H1 (cell line): ENCODE measurements around the gene APOL5. TPM values are rescaled to one million over a fixed set of nuclear protein-coding genes. Genes with fewer than 3 reads are reported as not detected.

ENCODE experiments used
- CTCF ChIA-PET: fragments of 300-600 bp; sonication (Branson Sonifier 250); formaldehyde crosslinking; loops from one replicate; lab custom pipeline; 2021; ENCODE audit not compliant: partially characterized antibody; lab: Charles Lee
- POLR2A ChIA-PET: fragments of 300-600 bp; sonication (Branson Sonifier 250); formaldehyde crosslinking; loops from one replicate; lab custom pipeline; 2021; ENCODE audit warnings: inconsistent platforms; ENCODE audit not compliant: partially characterized antibody; lab: Charles Lee
- DNase-seq, 2 experiments: peaks; one replicate each; pipeline versions ENCODE4 v3.0.0 to v3.0.0-alpha.2; 2010 to 2022; ENCODE audit warnings: low spot score in 2 of 2, low read depth in 1 of 2, mixed read lengths in 1 of 2
- FAIRE-seq: peaks from 2 replicates; lab custom pipeline; 2011; peaks lifted over from hg19 to GRCh38; lab: Jason Lieb, UNC
- H2AFZ ChIP-seq: 2 replicates; pipeline ENCODE4 v1.8.1; 2012; ENCODE audit warnings: low read length, inconsistent platforms
- H2AK5ac ChIP-seq: 2 replicates; pipeline ENCODE4 v1.6.1; 2013; ENCODE audit warnings: low read depth, low read length
- H2BK120ac ChIP-seq: replicated peaks from 2 replicates; pipeline ENCODE3; 2013; ENCODE audit warnings: low read depth, low read length, inconsistent platforms
- H2BK12ac ChIP-seq: 2 replicates; pipeline ENCODE4 v1.6.1; 2013; ENCODE audit warnings: low read depth, low read length
- H2BK15ac ChIP-seq: 2 replicates; pipeline ENCODE4 v1.6.1; 2013; ENCODE audit warnings: low read length
- H2BK20ac ChIP-seq: 2 replicates; pipeline ENCODE4 v1.6.1; 2013; ENCODE audit warnings: low read length
- H2BK5ac ChIP-seq: 2 replicates; pipeline ENCODE4 v1.6.1; 2013; ENCODE audit warnings: low read depth, low read length
- H3K14ac ChIP-seq: 2 replicates; pipeline ENCODE4 v1.6.1; 2013; ENCODE audit warnings: inconsistent platforms; ENCODE audit not compliant: insufficient read length
- H3K18ac ChIP-seq: 2 replicates; pipeline ENCODE4 v1.6.1; 2013; ENCODE audit warnings: low read length; ENCODE audit errors: extremely low read depth
- H3K23ac ChIP-seq: 2 replicates; pipeline ENCODE4 v1.6.1; 2013; ENCODE audit warnings: inconsistent platforms; ENCODE audit not compliant: insufficient read length
- H3K23me2 ChIP-seq: 2 replicates; pipeline ENCODE4 v1.6.1; 2013; ENCODE audit warnings: low read depth, low read length
- H3K27ac ChIP-seq: 2 replicates; pipeline ENCODE4 v1.6.1; 2011; ENCODE audit warnings: low read depth, low read length, inconsistent platforms
- H3K27me3 ChIP-seq, 4 experiments: replicated peaks in 1 of 4; 1 replicate in 1 of 4; 2 replicates in 3 of 4; pipeline versions ENCODE4 v1.6.1 to v1.8.1; 2011 to 2013; ENCODE audit warnings: low read length in 3 of 4, mild to moderate bottlenecking in 3 of 4, inconsistent platforms in 2 of 4, mixed read lengths in 2 of 4, moderate library complexity in 1 of 4; ENCODE audit not compliant: control insufficient read depth in 3 of 4, insufficient read depth in 3 of 4; ENCODE audit errors: extremely low read depth in 1 of 4
- H3K36me3 ChIP-seq, 4 experiments: 2 replicates each; pipeline versions ENCODE4 v1.6.1 to v1.8.1; 2011 to 2013; ENCODE audit warnings: mild to moderate bottlenecking in 4 of 4, low read length in 3 of 4, moderate library complexity in 2 of 4, control low read depth in 1 of 4, inconsistent platforms in 1 of 4; ENCODE audit not compliant: insufficient read depth in 4 of 4, control insufficient read depth in 2 of 4
- H3K4ac ChIP-seq: replicated peaks from 2 replicates; pipeline ENCODE3; 2013; ENCODE audit warnings: low read length, low read depth, mixed read lengths, inconsistent platforms; ENCODE audit not compliant: insufficient read length
- H3K4me1 ChIP-seq, 4 experiments: replicated peaks in 1 of 4; 1 replicate in 1 of 4; 2 replicates in 3 of 4; pipeline versions ENCODE4 v1.6.1 to v1.8.1; 2011 to 2013; ENCODE audit warnings: low read length in 3 of 4, inconsistent platforms in 2 of 4, mixed read lengths in 1 of 4; ENCODE audit not compliant: insufficient read depth in 4 of 4, control insufficient read depth in 3 of 4
- H3K4me2 ChIP-seq, 2 experiments: 2 replicates each; pipeline versions ENCODE4 v1.6.1 to v1.8.1; 2011 to 2013; ENCODE audit warnings: low read depth in 2 of 2, low read length in 2 of 2, control low read depth in 1 of 2, inconsistent platforms in 1 of 2, mild to moderate bottlenecking in 1 of 2; ENCODE audit not compliant: insufficient read depth in 1 of 2
- H3K4me3 ChIP-seq, 4 experiments: fragments of 200-600, 300-600 bp in 1 of 4; sonication (generic), shearing (Covaris generic), sonication (Bioruptor Twin) in 1 of 4; 2 replicates each; pipeline versions ENCODE4 v1.5.1 to v1.8.1; 2011 to 2016; ENCODE audit warnings: low read length in 4 of 4, low read depth in 3 of 4, control low read depth in 2 of 4, inconsistent platforms in 2 of 4, mild to moderate bottlenecking in 2 of 4, mixed read lengths in 1 of 4, moderate library complexity in 1 of 4; ENCODE audit not compliant: insufficient read depth in 2 of 4; ENCODE audit errors: extremely low read depth in 1 of 4
- H3K56ac ChIP-seq: replicated peaks from 2 replicates; pipeline ENCODE3; 2013; ENCODE audit warnings: low read depth, mild to moderate bottlenecking, mixed read lengths, low read length, inconsistent platforms; ENCODE audit not compliant: insufficient read length
- H3K79me1 ChIP-seq: 2 replicates; pipeline ENCODE4 v1.6.1; 2013; ENCODE audit warnings: low read depth, low read length, control low read depth
- H3K79me2 ChIP-seq, 2 experiments: 2 replicates each; pipeline versions ENCODE4 v1.6.1 to v1.8.1; 2012 to 2013; ENCODE audit warnings: low read length in 2 of 2, mild to moderate bottlenecking in 2 of 2, inconsistent platforms in 1 of 2; ENCODE audit not compliant: insufficient read depth in 2 of 2, control insufficient read depth in 1 of 2
- H3K9ac ChIP-seq, 4 experiments: replicated peaks in 1 of 4; 1 replicate in 1 of 4; 2 replicates in 3 of 4; pipeline versions ENCODE4 v1.6.1 to v1.8.1; 2011 to 2013; ENCODE audit warnings: low read depth in 3 of 4, low read length in 3 of 4, control low read depth in 2 of 4, mild to moderate bottlenecking in 2 of 4, moderate library complexity in 2 of 4, inconsistent platforms in 1 of 4; ENCODE audit errors: extremely low read depth in 1 of 4
- H3K9me3 ChIP-seq, 2 experiments: 2 replicates each; pipeline versions ENCODE4 v1.6.1 to v1.8.1; 2012 to 2013; ENCODE audit warnings: mild to moderate bottlenecking in 2 of 2, moderate library complexity in 2 of 2, control low read depth in 1 of 2, inconsistent platforms in 1 of 2, low read depth in 1 of 2, low read length in 1 of 2, mixed read lengths in 1 of 2; ENCODE audit not compliant: insufficient read depth in 2 of 2
- H4K20me1 ChIP-seq, 2 experiments: replicated peaks in 1 of 2; 2 replicates each; pipeline versions ENCODE3 to v1.8.1; 2011 to 2013; ENCODE audit warnings: inconsistent platforms in 2 of 2, low read length in 2 of 2, mild to moderate bottlenecking in 1 of 2; ENCODE audit not compliant: insufficient read depth in 2 of 2, control insufficient read depth in 1 of 2
- H4K5ac ChIP-seq: 2 replicates; pipeline ENCODE4 v1.6.1; 2013; ENCODE audit warnings: low read length, low read depth, mixed read lengths, inconsistent platforms; ENCODE audit not compliant: insufficient read length
- H4K8ac ChIP-seq: 2 replicates; pipeline ENCODE4 v1.8.0; 2013; ENCODE audit warnings: mild to moderate bottlenecking, moderate library complexity, low read length, inconsistent platforms; ENCODE audit not compliant: insufficient read depth; ENCODE audit errors: extremely low read depth
- H4K91ac ChIP-seq: replicated peaks from 2 replicates; pipeline ENCODE3; 2013; ENCODE audit warnings: low read length, mixed read lengths, inconsistent platforms; ENCODE audit not compliant: insufficient read length
- SP1 ChIP-seq: IDR thresholded peaks from 2 replicates; pipeline ENCODE4 v1.6.1; 2011; ENCODE audit warnings: low read depth, low read length
- TEAD4 ChIP-seq: IDR thresholded peaks from 2 replicates; pipeline ENCODE4 v1.6.1; 2012; ENCODE audit warnings: low read depth, low read length, inconsistent platforms, mixed read lengths
- polyA plus RNA-seq, 7 experiments: library from polyadenylated mRNA; depleted of rRNA in 3 of 7; stranded (reverse) in 5 of 7; unstranded in 2 of 7; fragments of >200 nt in 5 of 7; fragments of 200-250 nt in 2 of 7; gene quantifications; 1 replicate in 5 of 7; 2 replicates in 1 of 7; 4 replicates in 1 of 7; pipeline versions ENCODE4 v1.2.1 to v1.2.3, GENCODE V29; 2011 to 2013; ENCODE audit warnings: missing spikeins in 2 of 7, mixed read lengths in 2 of 7
- total RNA-seq: library from RNA; stranded (reverse); fragmentation: NEBNext Ultra II Directional; extraction: Animal tissue kit (Norgen Biotek cat#: 25700); gene quantifications from 2 replicates; pipeline ENCODE4 v1.2.1, GENCODE V29; 2021

Gene APOL5
- total and polyA plus RNA-seq, 2 of the 8 experiments (the other 6 are each of a cell fraction or from before 2014, with no cell fraction given): not detected

GRCh38 chr22:35674335-35674734 is 43.3 kb upstream of the APOL5 start:
- DNase-seq: no peak
- Histone ChIP-seq H3K4ac (no peak overlapping the region), H3K79me2 (no peaks in the 10 kb centered on the region), H3K23me2 (no peaks in the 10 kb centered on the region), H3K4me1 (peaks cover 0 to 18% (median 9%) of the 10 kb centered on the region in 4 experiments; a peak in 4 of 7 replicates), H3K23ac (no peak overlapping the region), H3K56ac (no peak overlapping the region), H3K18ac (no peak overlapping the region), H3K9ac (no peak overlapping the region), H2BK5ac (no peak overlapping the region; the same call in 1 of the 2 replicates), H2AK5ac (no peak overlapping the region), H2AFZ (no peak overlapping the region), H4K5ac (no peak overlapping the region), H3K36me3 (peaks cover 0 to 3% (median 0%) of the 10 kb centered on the region in 4 experiments; a peak in 1 of 8 replicates), H2BK15ac (no peak overlapping the region), H4K91ac (no peak overlapping the region), H3K4me3 (peak overlapping the region in 1 of 4 experiments; percentile 35; a peak in 2 of 8 replicates), H2BK120ac (no peak overlapping the region), H4K20me1 (no peaks in the 10 kb centered on the region), H3K9me3 (peaks cover 0 to 19% of the 10 kb centered on the region in 2 experiments; a peak in 3 of 4 replicates), H3K27ac (no peak overlapping the region), H3K79me1 (no peaks in the 10 kb centered on the region), H4K8ac (no peak overlapping the region), H3K14ac (no peak overlapping the region), H3K4me2 (peak overlapping the region in 1 of 2 experiments; percentile 49; a peak in 2 of 4 replicates), H2BK12ac (no peak overlapping the region), H2BK20ac (no peak overlapping the region), H3K27me3 (no peaks in the 10 kb centered on the region)
- FAIRE-seq: no peak
- ChIA-PET POLR2A (interaction anchor here (1.3 kb wide), 1 partner anchor 10 kb away, joined by 3 read pairs; no protein-coding TSS in a partner anchor), CTCF (interaction anchor here (1.1 kb wide), 1 partner anchor 11 kb away, joined by 4 read pairs; no protein-coding TSS in a partner anchor)
- peak; percentile 78 for TF ChIP-seq TEAD4
- 0 out of 2 replicates have a peak, but pooled peaks have one; percentile 15 for TF ChIP-seq SP1
